PC-9 (cell line): ENCODE results near the gene ATF1. TPM values are rescaled to one million over a fixed set of nuclear protein-coding genes. Genes with fewer than 3 reads are reported as not detected.
"Not testable (repeated sequence)": the region's sequence is repeated elsewhere in the genome, so short reads cannot be mapped to it uniquely, and the experiment has no call there.

ENCODE experiments used
- BruUV-seq: library from RNA; stranded (reverse); fragments of 400-500 nt; replicated peaks from 2 replicates; lab custom pipeline; 2021; lab: Mats Ljungman, UMichigan
- CTCF ChIA-PET: fragments of 300-600 bp; sonication (Branson Sonifier 250); formaldehyde crosslinking; loops from one replicate; lab custom pipeline; 2022; ENCODE audit warnings: antibody characterized with exemption; lab: Charles Lee
- POLR2A ChIA-PET: fragments of 300-600 bp; sonication (Branson Sonifier 250); formaldehyde crosslinking; loops from one replicate; lab custom pipeline; 2022; ENCODE audit warnings: antibody characterized with exemption; ENCODE audit not compliant: unreplicated experiment; lab: Charles Lee
- DNase-seq, 2 experiments: peaks; one replicate each; pipeline versions ENCODE4 v3.0.0 to v3.0.0-alpha.2; 2015 to 2022; ENCODE audit warnings: mixed read lengths in 1 of 2
- H2AFZ ChIP-seq: fragments of 200-600 bp; sonication (generic); 2 replicates; pipeline ENCODE4 v1.8.1; 2017; ENCODE audit warnings: antibody characterized with exemption
- H3F3A ChIP-seq: fragments of 200-600 bp; sonication (generic); 2 replicates; pipeline ENCODE4 v1.8.1; 2017; ENCODE audit warnings: antibody characterized with exemption, mild to moderate bottlenecking, low read depth; ENCODE audit not compliant: insufficient read depth
- H3K27ac ChIP-seq: fragments of 200-600 bp; sonication (generic); 2 replicates; pipeline ENCODE4 v1.6.1; 2016; ENCODE audit warnings: mixed run types
- H3K27me3 ChIP-seq: fragments of 200-600 bp; sonication (generic); 2 replicates; pipeline ENCODE4 v1.6.1; 2016; ENCODE audit warnings: low read depth, mixed run types; ENCODE audit not compliant: insufficient read depth
- H3K36me3 ChIP-seq: fragments of 200-600 bp; sonication (generic); 2 replicates; pipeline ENCODE4 v1.6.1; 2016; ENCODE audit warnings: low read depth, mixed run types
- H3K4me1 ChIP-seq: fragments of 200-600 bp; sonication (generic); replicated peaks from 2 replicates; pipeline ENCODE4 v1.6.1; 2016; ENCODE audit warnings: mixed run types; ENCODE audit not compliant: insufficient read depth
- H3K4me2 ChIP-seq: fragments of 200-600 bp; sonication (generic); 2 replicates; pipeline ENCODE4 v1.6.1; 2017; ENCODE audit warnings: mixed run types
- H3K4me3 ChIP-seq: fragments of 200-600 bp; sonication (generic); 2 replicates; pipeline ENCODE4 v1.6.1; 2016; ENCODE audit warnings: mixed run types
- H3K79me2 ChIP-seq: fragments of 200-600 bp; sonication (generic); 2 replicates; pipeline ENCODE4 v1.6.1; 2017; ENCODE audit warnings: low read depth, mixed run types
- H3K9me2 ChIP-seq: fragments of 200-600 bp; sonication (generic); 2 replicates; pipeline ENCODE4 v1.8.1; 2017; ENCODE audit warnings: mild to moderate bottlenecking; ENCODE audit not compliant: insufficient read depth
- H3K9me3 ChIP-seq: fragments of 200-600 bp; sonication (generic); 2 replicates; pipeline ENCODE4 v1.8.1; 2016; ENCODE audit warnings: low read depth; ENCODE audit not compliant: insufficient read depth
- H4K20me1 ChIP-seq: fragments of 200-600 bp; sonication (generic); 2 replicates; pipeline ENCODE4 v1.8.1; 2017; ENCODE audit not compliant: insufficient read depth
- CTCF ChIP-seq: fragments of 200-600 bp; sonication (generic); conservative IDR thresholded peaks from 2 replicates; pipeline ENCODE4 v1.6.1; 2017; ENCODE audit warnings: mixed run types, antibody characterized with exemption, mild to moderate bottlenecking, moderate library complexity
- EZH2 ChIP-seq: fragments of 200-600 bp; sonication (generic); IDR thresholded peaks from 2 replicates; pipeline ENCODE4 v1.8.0; 2017; ENCODE audit warnings: antibody characterized with exemption, low read depth
- intact Hi-C: fragments of 100-400 bp; cut with micrococcal nuclease; formaldehyde crosslinking; loops from one replicate; pipeline ENCODE4 v1.10.0; 2022; ENCODE audit not compliant: unreplicated experiment
- total RNA-seq: library from RNA; stranded (reverse); gene quantifications from 2 replicates; pipeline ENCODE4 v1.2.3, GENCODE V29; 2021

The ATF1 gene
- total RNA-seq, 1 experiment from 2014 or later = 37.9 TPM

- CTCF ChIA-PET = interaction anchor here (0.5 to 2.4 kb wide), 11 partner anchors 17 to 1059 kb away, joined by 3 to 12 read pairs (median 4); no protein-coding TSS in a partner anchor
- TF ChIP-seq EZH2 = no peak
- peak; percentile 82 for TF ChIP-seq CTCF
- TSS peak; percentile 44 for BruUV-seq
Measured at GRCh38 chr12:50765095-50765911, 1.4 kb downstream of the ATF1 start.

GRCh38 chr12:50768391-50768790, 4.5 kb downstream of the ATF1 start:
- Histone ChIP-seq H3F3A (peaks cover 24% of the 10 kb centered on the region), H3K4me3 (no peak overlapping the region), H3K9me2 (no peaks in the 10 kb centered on the region), H3K27me3 (no peaks in the 10 kb centered on the region), H3K4me2 (peak overlapping the region; percentile 52), H2AFZ (no peak overlapping the region), H3K79me2 (peaks cover 86% of the 10 kb centered on the region), H3K9me3 (no peaks in the 10 kb centered on the region), H3K36me3 (peaks cover 12% of the 10 kb centered on the region), H3K4me1 (peaks cover 27% of the 10 kb centered on the region), H4K20me1 (peaks cover 17% of the 10 kb centered on the region), H3K27ac (no peak overlapping the region)
- no peak for TF ChIP-seq CTCF
- no peak for TF ChIP-seq EZH2
- BruUV-seq = no TSS peak
- ChIA-PET CTCF (no interaction called here), POLR2A (interaction anchor here (0.6 kb wide), 1 partner anchor 15 kb away, joined by 3 read pairs; no protein-coding TSS in a partner anchor)
- intact Hi-C loops = loop anchor here (5.0 to 10.0 kb wide), 3 partner anchors 59 to 576 kb away; partner anchors contain the start of gene CELA1
- no peak for DNase-seq

More at GRCh38 chr12:50765095-50765911, 1.4 kb downstream of the ATF1 start:
- intact Hi-C loops = loop anchor here (2.0 to 10.0 kb wide), 6 partner anchors 21 to 579 kb away; partner anchors contain the start of gene CELA1
- H3K9me2 ChIP-seq = no peaks in the 10 kb centered on the region
- peak overlapping the region; percentile 88 for H2AFZ ChIP-seq
- DNase-seq = peak in 1 of 2 experiments; percentile 50
- H4K20me1 ChIP-seq = peaks cover 10% of the 10 kb centered on the region
- peaks cover 31% of the 10 kb centered on the region for H3K4me1 ChIP-seq
- peak overlapping the region; percentile 88 for H3K4me3 ChIP-seq
- H3K27me3 ChIP-seq = no peaks in the 10 kb centered on the region
- POLR2A ChIA-PET = interaction anchor here (0.6 to 0.8 kb wide), 4 partner anchors 50 to 317 kb away, joined by 4 to 8 read pairs (median 5); a partner anchor contains a TSS
- peak overlapping the region; percentile 92; the same call in 1 of the 2 replicates for H3K27ac ChIP-seq
- peaks cover 17% of the 10 kb centered on the region; the same call in 1 of the 2 replicates for H3F3A ChIP-seq
- H3K9me3 ChIP-seq = no peaks in the 10 kb centered on the region
- H3K4me2 ChIP-seq = peak overlapping the region; percentile 91
- H3K36me3 ChIP-seq = 0 out of 2 replicates have a peak, but pooled peaks cover 5% of the 10 kb centered on the region
- H3K79me2 ChIP-seq = peaks cover 77% of the 10 kb centered on the region

GRCh38 chr12:50768813-50769212, 4.9 kb downstream of the ATF1 start:
- DNase-seq, BruUV-seq, H3K27ac ChIP-seq, CTCF ChIA-PET, H3K27me3 ChIP-seq, H3K9me3 ChIP-seq, H3K9me2 ChIP-seq, H2AFZ ChIP-seq, H3K4me3 ChIP-seq: not testable (repeated sequence)
- Histone ChIP-seq H3K4me1 (peaks cover 31% of the 10 kb centered on the region), H3K79me2 (peaks cover 86% of the 10 kb centered on the region), H3K36me3 (peaks cover 12% of the 10 kb centered on the region), H3F3A (peaks cover 26% of the 10 kb centered on the region), H3K4me2 (peak overlapping the region; percentile 52), H4K20me1 (peaks cover 19% of the 10 kb centered on the region)
- intact Hi-C loops = loop anchor here (5.0 to 10.0 kb wide), 3 partner anchors 58 to 576 kb away; partner anchors contain the start of gene CELA1
- POLR2A ChIA-PET = interaction anchor here (0.6 kb wide), 2 partner anchors 15 to 480 kb away, joined by 3 read pairs; no protein-coding TSS in a partner anchor
